ENCODE results near the gene DPH2. TPM values are rescaled to one million over a fixed set of nuclear protein-coding genes. Genes with fewer than 3 reads are reported as not detected.

Gene DPH2
- total RNA-seq, 2 experiments from 2014 or later, result 28.6 to 42.1 TPM

GRCh38 chr1:43934986-43935324, 34.9 kb upstream of the DPH2 start:
- no TSS peak for BruUV-seq (replicated peaks)
- ChIA-PET POLR2A (interaction anchor here (0.6 to 1.2 kb wide), 6 partner anchors 107 to 237 kb away, joined by 3 to 4 read pairs (median 3); partner anchors contain the start of gene ST3GAL3), CTCF (ENCODE audit: unreplicated experiment) (interaction anchor here (0.6 to 2.2 kb wide), 9 partner anchors 9 to 284 kb away, joined by 3 to 40 read pairs (median 4); partner anchors contain the start of gene IPO13)
- Histone ChIP-seq H3K79me2 (ENCODE audit: insufficient read depth, low read depth, low read length) (no peaks in the 10 kb centered on the region), H3K4me2 (ENCODE audit: low read length) (no peak overlapping the region), H3K4me3 (ENCODE audit: low read depth, low read length, poor library complexity, severe bottlenecking) (no peak overlapping the region), H3K36me3 (ENCODE audit: insufficient read depth, low read length) (no peaks in the 10 kb centered on the region), H3K9me3 (ENCODE audit: low read length) (no peaks in the 10 kb centered on the region), H3K9me2 (ENCODE audit: insufficient read depth, low read length) (no peaks in the 10 kb centered on the region), H2AFZ (ENCODE audit: low read length) (no peak overlapping the region), H4K20me1 (ENCODE audit: insufficient read depth, low read length) (no peaks in the 10 kb centered on the region), H3K4me1 (ENCODE audit: insufficient read depth, low read length, poor library complexity, severe bottlenecking) (no peaks in the 10 kb centered on the region), H3K27ac (ENCODE audit: low read depth, low read length, poor library complexity, severe bottlenecking) (no peak overlapping the region)
- DNase-seq (ENCODE audit: low spot score), result no peak
- intact Hi-C loops (cut with micrococcal nuclease; ENCODE audit: unreplicated experiment), result loop anchor here (1.0 to 5.0 kb wide), 4 partner anchors 98 to 708 kb away; no protein-coding TSS in a partner anchor
- TF ChIP-seq CTCF (conservative IDR thresholded peaks at IDR 0.05; ENCODE audit: low read length) (no peak; the same call in 1 of the 2 replicates), EZH2phosphoT487 (IDR thresholded peaks at IDR 0.05; ENCODE audit: borderline replicate concordance, low read depth, low read length) (no peak)

GRCh38 chr1:43935711-43936427, 33.9 kb upstream of the DPH2 start:
- intact Hi-C loops (cut with micrococcal nuclease; ENCODE audit: unreplicated experiment), result loop anchor here (2.0 kb wide), 1 partner anchor 407 kb away; no protein-coding TSS in a partner anchor
- Histone ChIP-seq H3K4me1 (ENCODE audit: insufficient read depth, low read length, poor library complexity, severe bottlenecking) (no peaks in the 10 kb centered on the region), H2AFZ (ENCODE audit: low read length) (no peak overlapping the region), H3K27ac (ENCODE audit: low read depth, low read length, poor library complexity, severe bottlenecking) (no peak overlapping the region), H3K9me2 (ENCODE audit: insufficient read depth, low read length) (no peaks in the 10 kb centered on the region), H3K36me3 (ENCODE audit: insufficient read depth, low read length) (no peaks in the 10 kb centered on the region), H3K4me3 (ENCODE audit: low read depth, low read length, poor library complexity, severe bottlenecking) (no peak overlapping the region), H3K4me2 (ENCODE audit: low read length) (no peak overlapping the region), H3K79me2 (ENCODE audit: insufficient read depth, low read depth, low read length) (no peaks in the 10 kb centered on the region), H3K9me3 (ENCODE audit: low read length) (no peaks in the 10 kb centered on the region), H4K20me1 (ENCODE audit: insufficient read depth, low read length) (no peaks in the 10 kb centered on the region)
- POLR2A ChIA-PET, result interaction anchor here (0.8 to 1.1 kb wide), 2 partner anchors 170 to 229 kb away, joined by 3 read pairs; partner anchors contain the start of gene ST3GAL3
- BruUV-seq (replicated peaks), result no TSS peak
- no peak for DNase-seq (ENCODE audit: low spot score)
- TF ChIP-seq EZH2phosphoT487 (IDR thresholded peaks at IDR 0.05; ENCODE audit: borderline replicate concordance, low read depth, low read length), result no peak
- TF ChIP-seq CTCF (conservative IDR thresholded peaks at IDR 0.05; ENCODE audit: low read length), result no peak
- CTCF ChIA-PET (ENCODE audit: unreplicated experiment), result interaction anchor here (0.8 to 2.2 kb wide), 6 partner anchors 11 to 285 kb away, joined by 3 to 40 read pairs (median 8); partner anchors contain the start of gene IPO13

Data from OCI-LY7 (cell line).